NT2/D1 (cell line): ENCODE measurements around the gene P3H3.

Experiments used
- YY1 ChIP-seq: IDR thresholded peaks from 2 replicates; pipeline ENCODE4 v1.6.1; 2011; ENCODE audit not compliant: insufficient read length, insufficient read depth
- ZNF274 ChIP-seq: IDR thresholded peaks from 2 replicates; pipeline ENCODE4 v1.6.1; 2011; ENCODE audit warnings: mild to moderate bottlenecking, low read depth, low read length

- no peak for TF ChIP-seq ZNF274
- no peak for TF ChIP-seq YY1
Observed at GRCh38 chr12:6832125-6832524, 3.9 kb downstream of the P3H3 start.
